NK-92 (cell line): ENCODE data around the gene SMPX.
"Not testable (repeated sequence)": the region's sequence is repeated elsewhere in the genome, so short reads cannot be mapped to it uniquely, and the experiment has no call there.

Experiments used
- DNase-seq: peaks from one replicate; lab custom pipeline; 2025; ENCODE audit not compliant: unreplicated experiment; lab: John Stamatoyannopoulos, UW

SMPX gene

GRCh38 chrX:21757960-21758359 lies at the start of gene SMPX:
TSS of gene SMPX (minus strand) at chrX:21758116. CDS start at chrX:21754290, 3,826 bp downstream.
- no peak for DNase-seq

- no peak for DNase-seq
These were observed 48.8 kb upstream of the SMPX start for GRCh38 chrX:21806691-21807090.

GRCh38 chrX:21802839-21803238 lies 44.9 kb upstream of the SMPX start:
- DNase-seq: no peak

- no peak for DNase-seq
These were observed 44.2 kb upstream of the SMPX start for GRCh38 chrX:21802054-21802670.

- no peak for DNase-seq
These were observed 42.4 kb upstream of the SMPX start for GRCh38 chrX:21800344-21800770.

- DNase-seq: no peak
These were observed 41.9 kb upstream of the SMPX start for GRCh38 chrX:21799767-21800166.

GRCh38 chrX:21798677-21799219 lies 40.8 kb upstream of the SMPX start:
- DNase-seq: no peak

- DNase-seq: no peak
These were observed 24.1 kb upstream of the SMPX start for GRCh38 chrX:21781976-21782375.

- no peak for DNase-seq
These were observed 23.6 kb upstream of the SMPX start for GRCh38 chrX:21781525-21781924.

- DNase-seq: no peak
These were observed 21.2 kb upstream of the SMPX start for GRCh38 chrX:21779095-21779494.

- DNase-seq: no peak
These were observed 20.3 kb upstream of the SMPX start for GRCh38 chrX:21778236-21778635.

- not testable (repeated sequence) for DNase-seq
These were observed 17.2 kb upstream of the SMPX start for GRCh38 chrX:21775128-21775527.

- DNase-seq: not testable (repeated sequence)
These were observed 15.1 kb upstream of the SMPX start for GRCh38 chrX:21773036-21773435.

GRCh38 chrX:21770631-21771321 lies 12.9 kb upstream of the SMPX start:
- no peak for DNase-seq

- no peak for DNase-seq
These were observed 8.2 kb upstream of the SMPX start for GRCh38 chrX:21766101-21766500.

GRCh38 chrX:21764008-21764407 lies 6.1 kb upstream of the SMPX start:
- no peak for DNase-seq

GRCh38 chrX:21758488-21758887 lies 572 bp upstream of the SMPX start:
- no peak for DNase-seq

- DNase-seq: no peak
These were observed 959 bp downstream of the SMPX start for GRCh38 chrX:21756785-21757529.

- DNase-seq: no peak
These were observed 8.0 kb downstream of the SMPX start for GRCh38 chrX:21749924-21750323.

- DNase-seq: no peak
These were observed 9.7 kb downstream of the SMPX start for GRCh38 chrX:21748235-21748634.

- DNase-seq: no peak
These were observed 10.4 kb downstream of the SMPX start for GRCh38 chrX:21747558-21747957.

- DNase-seq: no peak
These were observed 12.2 kb downstream of the SMPX start for GRCh38 chrX:21745756-21746155.
